Gastrocnemius medialis (tissue), 4 donors: Measurements from ENCODE around the gene KLC3. TPM values are rescaled to one million over a fixed set of nuclear protein-coding genes. Genes with fewer than 3 reads are reported as not detected.

Experiments used
- ATAC-seq, 2 donors: fragments of 150-250 bp; one replicate each; pipeline ENCODE4 v1.9.1; 2016
- DNase-seq, 2 donors: peaks; one replicate each; pipeline ENCODE4 v3.0.0-alpha.2; 2019
- H3K27ac ChIP-seq, 4 donors: fragments of 200-600 bp; sonication (generic); 1 replicate in 1 of 4; 2 replicates in 3 of 4; pipeline ENCODE4 v1.5.1; 2016 to 2018; ENCODE audit warnings: mild to moderate bottlenecking in 2 of 4, moderate library complexity in 1 of 4
- H3K27me3 ChIP-seq, 3 donors: fragments of 200-600 bp; sonication (generic) in 2 of 3; 1 replicate in 1 of 3; 2 replicates in 2 of 3; pipeline versions ENCODE4 v1.5.1 to v1.6.0; 2016 to 2019; ENCODE audit warnings: mild to moderate bottlenecking in 1 of 3, moderate library complexity in 1 of 3
- H3K36me3 ChIP-seq, 2 donors: fragments of 200-600 bp; sonication (generic) in 1 of 2; one replicate each; pipeline ENCODE4 v1.5.1; 2017 to 2018
- H3K4me1 ChIP-seq, 2 donors: fragments of 200-600 bp; sonication (generic) in 1 of 2; one replicate each; pipeline ENCODE4 v1.5.1; 2016 to 2017; ENCODE audit warnings: mild to moderate bottlenecking in 2 of 2
- H3K4me3 ChIP-seq, 4 donors: fragments of 200-600 bp; sonication (generic) in 3 of 4; 1 replicate in 1 of 4; 2 replicates in 3 of 4; pipeline ENCODE4 v1.5.1; 2016 to 2019; ENCODE audit warnings: mild to moderate bottlenecking in 2 of 4
- H3K9me3 ChIP-seq, 3 donors: fragments of 200-600 bp; sonication (generic) in 2 of 3; 1 replicate in 1 of 3; 2 replicates in 2 of 3; pipeline ENCODE4 v1.5.1; 2016 to 2019
- POLR2A ChIP-seq, 2 donors: fragments of 450-650 bp; IDR thresholded peaks; one replicate each; pipeline ENCODE4 v1.6.1; 2017; ENCODE audit warnings: antibody characterized with exemption in 2 of 2, mild to moderate bottlenecking in 2 of 2, moderate library complexity in 2 of 2
- in situ Hi-C, 4 donors: fragments of 200-750 bp; cut with MboI; loops; one replicate each; pipeline versions ENCODE4 v1.15.0 to v1.8.0; 2017; ENCODE audit warnings: low sequenced_read_pairs in 4 of 4
- intact Hi-C: fragments of 100-400 bp; cut with DNase I; formaldehyde crosslinking; loops from one replicate; pipeline ENCODE4 v1.15.1; 2023; ENCODE audit warnings: low total_unique reads
- total RNA-seq, 4 donors: library from RNA; depleted of rRNA; stranded (reverse); fragments of >200 nt; gene quantifications; one replicate each; pipeline versions ENCODE4 v1.1.0 to v1.2.3, GENCODE V29; 2016
- TF ChIP-seq, protein P1 (sequence below), 5 experiments: fragments of 450-650 bp in 3 of 5; fragments of 200-600 bp in 2 of 5; sonication (generic) in 2 of 5; IDR thresholded peaks in 4 of 5; conservative IDR thresholded peaks in 1 of 5; 1 replicate in 4 of 5; 2 replicates in 1 of 5; pipeline ENCODE4 v1.5.1; 2016 to 2019; ENCODE audit warnings: antibody characterized with exemption in 5 of 5, mild to moderate bottlenecking in 3 of 5, moderate library complexity in 3 of 5

Gene KLC3
- total RNA-seq, 4 donors from 2014 or later: 2.7 TPM; not detected in 3

DNA sequence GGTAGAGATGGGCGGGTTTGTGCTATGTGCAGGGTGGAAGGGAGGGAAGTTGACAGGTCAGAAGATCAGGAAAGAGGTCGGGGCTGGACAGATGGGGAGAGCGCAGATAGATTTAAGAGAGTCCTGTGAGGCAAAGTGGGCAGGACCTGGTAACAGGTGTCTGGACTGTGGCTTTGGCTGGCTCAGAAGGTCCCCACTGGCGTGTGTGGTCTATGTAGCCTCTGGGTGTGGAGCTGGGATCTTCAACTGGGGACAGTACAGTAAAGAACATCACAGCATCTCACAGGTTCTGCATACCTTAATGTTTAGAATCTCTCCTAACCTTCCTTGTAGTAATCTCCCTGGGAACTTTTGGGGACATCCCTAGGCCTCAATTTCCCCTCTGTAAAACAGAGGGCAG is 35.5 kb upstream of the KLC3 start:
- Histone ChIP-seq H3K27ac (peak overlapping the region; percentile 76 to 100 (median 98)), H3K9me3 (no peaks in the 10 kb centered on the region), H3K4me3 (no peak overlapping the region), H3K27me3 (no peaks in the 10 kb centered on the region), H3K4me1 (peaks cover 16 to 20% of the 10 kb centered on the region in 2 donors), H3K36me3 (peaks cover 0 to 11% of the 10 kb centered on the region in 2 donors)
- DNase-seq: peak in 1 of 2 donors; percentile 72
- in situ Hi-C loops: no loop called here
- ATAC-seq: peak in 1 of 2 donors; percentile 48
- TF ChIP-seq POLR2A (IDR thresholded peaks at IDR 0.05): no peak
- TF ChIP-seq, protein P1, sequence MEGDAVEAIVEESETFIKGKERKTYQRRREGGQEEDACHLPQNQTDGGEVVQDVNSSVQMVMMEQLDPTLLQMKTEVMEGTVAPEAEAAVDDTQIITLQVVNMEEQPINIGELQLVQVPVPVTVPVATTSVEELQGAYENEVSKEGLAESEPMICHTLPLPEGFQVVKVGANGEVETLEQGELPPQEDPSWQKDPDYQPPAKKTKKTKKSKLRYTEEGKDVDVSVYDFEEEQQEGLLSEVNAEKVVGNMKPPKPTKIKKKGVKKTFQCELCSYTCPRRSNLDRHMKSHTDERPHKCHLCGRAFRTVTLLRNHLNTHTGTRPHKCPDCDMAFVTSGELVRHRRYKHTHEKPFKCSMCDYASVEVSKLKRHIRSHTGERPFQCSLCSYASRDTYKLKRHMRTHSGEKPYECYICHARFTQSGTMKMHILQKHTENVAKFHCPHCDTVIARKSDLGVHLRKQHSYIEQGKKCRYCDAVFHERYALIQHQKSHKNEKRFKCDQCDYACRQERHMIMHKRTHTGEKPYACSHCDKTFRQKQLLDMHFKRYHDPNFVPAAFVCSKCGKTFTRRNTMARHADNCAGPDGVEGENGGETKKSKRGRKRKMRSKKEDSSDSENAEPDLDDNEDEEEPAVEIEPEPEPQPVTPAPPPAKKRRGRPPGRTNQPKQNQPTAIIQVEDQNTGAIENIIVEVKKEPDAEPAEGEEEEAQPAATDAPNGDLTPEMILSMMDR (IDR thresholded peaks at IDR 0.05 in 4 of 5, conservative IDR thresholded peaks at IDR 0.05 in 1 of 5): no peak
- intact Hi-C loops: loop anchor here (5.0 kb wide), 1 partner anchor 117 kb away; the partner anchor contains the start of gene ERCC1

DNA sequence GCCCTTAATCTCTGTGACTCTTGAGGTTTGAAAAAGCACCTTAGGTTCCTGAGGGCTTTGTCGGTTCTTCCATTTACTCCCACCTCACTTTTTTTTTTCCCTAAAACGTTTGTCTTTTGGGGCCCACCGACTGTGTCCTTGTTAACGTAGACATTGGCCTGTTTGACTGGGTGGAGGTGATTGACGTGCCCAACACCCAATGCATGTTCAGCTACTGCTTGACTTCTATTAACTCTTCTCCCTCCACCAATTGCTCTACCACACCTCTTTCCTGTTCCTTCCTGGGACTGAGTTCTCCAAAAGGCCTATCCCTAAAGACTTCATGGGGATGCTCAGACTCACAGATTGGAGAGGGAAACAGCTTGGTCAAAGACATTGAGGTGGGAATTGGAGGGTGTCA is 35.1 kb upstream of the KLC3 start:
- H3K4me3 ChIP-seq: no peak overlapping the region
- H3K27me3 ChIP-seq: no peaks in the 10 kb centered on the region
- in situ Hi-C loops (no loop called here), intact Hi-C loops (loop anchor here (5.0 kb wide), 1 partner anchor 117 kb away; the partner anchor contains the start of gene ERCC1)
- no peaks in the 10 kb centered on the region for H3K9me3 ChIP-seq
- peaks cover 20% of the 10 kb centered on the region in 2 donors for H3K4me1 ChIP-seq
- DNase-seq (peak in 1 of 2 donors; percentile 63), ATAC-seq (peak in 1 of 2 donors; percentile 6)
- peaks cover 0 to 11% of the 10 kb centered on the region in 2 donors for H3K36me3 ChIP-seq
- TF ChIP-seq, protein P1 (IDR thresholded peaks at IDR 0.05 in 4 of 5, conservative IDR thresholded peaks at IDR 0.05 in 1 of 5): no peak
- peak overlapping the region; percentile 76 to 100 (median 98) for H3K27ac ChIP-seq

DNA sequence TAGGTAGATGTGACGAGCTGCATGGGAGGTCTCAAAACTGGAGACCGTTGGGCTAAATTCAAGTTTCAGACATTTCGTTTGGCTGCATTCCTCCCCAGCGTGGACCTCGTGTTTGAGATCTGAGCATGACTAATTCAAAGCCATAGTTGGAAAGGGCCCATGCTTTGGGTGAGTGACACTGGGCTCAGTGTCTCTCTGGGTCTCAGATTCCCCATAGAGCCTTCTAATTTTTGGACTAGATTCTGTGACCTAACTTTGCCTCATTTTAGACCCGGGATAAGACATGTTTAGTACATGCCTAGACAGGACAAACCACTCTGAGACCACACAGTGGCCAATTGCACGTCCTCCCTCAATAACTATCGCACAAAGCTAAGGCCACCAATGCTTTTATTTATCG is 34.5 kb upstream of the KLC3 start:
- H3K27me3 ChIP-seq: no peaks in the 10 kb centered on the region
- H3K36me3 ChIP-seq: peaks cover 0 to 11% of the 10 kb centered on the region in 2 donors
- H3K4me1 ChIP-seq: peaks cover 20% of the 10 kb centered on the region in 2 donors
- in situ Hi-C loops: no loop called here
- intact Hi-C loops: loop anchor here (5.0 kb wide), 1 partner anchor 116 kb away; the partner anchor contains the start of gene ERCC1
- peak; percentile 42 to 70 for ATAC-seq
- H3K9me3 ChIP-seq: no peaks in the 10 kb centered on the region
- no peak for TF ChIP-seq POLR2A (IDR thresholded peaks at IDR 0.05)
- TF ChIP-seq, protein P1 (IDR thresholded peaks at IDR 0.05 in 4 of 5, conservative IDR thresholded peaks at IDR 0.05 in 1 of 5): no peak
- peak overlapping the region; percentile 76 to 100 (median 98) for H3K27ac ChIP-seq
- no peak overlapping the region for H3K4me3 ChIP-seq
- peak in 1 of 2 donors; percentile 71 for DNase-seq

DNA sequence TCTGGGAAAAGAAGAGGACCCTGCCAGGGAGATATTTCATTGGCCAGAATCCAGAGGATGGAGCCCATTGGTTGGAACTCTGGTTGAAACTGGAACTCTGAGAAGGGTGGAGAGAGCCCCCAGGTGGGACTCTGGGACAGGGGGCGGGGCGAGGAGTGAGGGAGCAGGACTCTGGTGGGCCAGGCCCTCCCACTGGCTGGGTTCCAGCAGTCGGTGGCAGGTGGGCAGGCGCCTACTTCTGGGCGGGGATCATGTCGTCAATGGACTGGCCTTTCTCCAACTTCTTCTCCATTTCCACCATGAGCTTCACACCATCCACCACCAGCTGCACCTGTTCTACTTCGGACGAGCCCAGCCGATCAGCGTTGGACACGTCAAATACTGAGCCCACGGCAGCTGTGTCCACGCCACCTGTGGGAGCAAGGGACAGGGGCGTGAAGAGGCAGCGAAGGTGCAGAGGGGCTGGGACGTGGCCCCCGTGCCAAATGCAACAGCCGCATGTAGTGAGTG is 34.0 kb upstream of the KLC3 start:
- no peak for TF ChIP-seq POLR2A (IDR thresholded peaks at IDR 0.05)
- TF ChIP-seq, protein P1 (IDR thresholded peaks at IDR 0.05 in 4 of 5, conservative IDR thresholded peaks at IDR 0.05 in 1 of 5): no peak

More for the DNA sequence above, 34.0 kb upstream of the KLC3 start:
- intact Hi-C loops: loop anchor here (5.0 kb wide), 1 partner anchor 116 kb away; the partner anchor contains the start of gene ERCC1
- H3K27ac ChIP-seq: peak overlapping the region; percentile 76 to 100 (median 98)
- in situ Hi-C loops: no loop called here
- H3K27me3 ChIP-seq: no peaks in the 10 kb centered on the region
- DNase-seq (peak in 1 of 2 donors; percentile 70), ATAC-seq (peak in 1 of 2 donors; percentile 8)
- H3K4me1 ChIP-seq: peaks cover 20 to 21% of the 10 kb centered on the region in 2 donors
- no peak overlapping the region for H3K4me3 ChIP-seq
- no peaks in the 10 kb centered on the region for H3K9me3 ChIP-seq
- H3K36me3 ChIP-seq: peaks cover 0 to 11% of the 10 kb centered on the region in 2 donors
